Stimulated activated CD8-positive, alpha-beta memory T cell treated with anti-CD3 and anti-CD28 coated beads, Interleukin-15, amount 100 ng/mL, for 4 hours (primary cell): ENCODE measurements around the gene TSPAN3.
A peak's percentile ranks its signal among the peaks of the same experiment; 100 is the strongest.

Experiments used
- DNase-seq, 2 donors: peaks; one replicate each; pipeline ENCODE4 v3.0.0-alpha.2; 2020; ENCODE audit warnings: low read depth in 2 of 2

Gene TSPAN3

GRCh38 chr15:77070495-77071304 is at the start of gene TSPAN3:
Gene TSPAN3 (minus strand): TSS chr15:77071109. CDS start chr15:77070954, 155 bp downstream.
- DNase-seq, result peak; percentile 83 to 87

GRCh38 chr15:77120576-77120975 is 49.7 kb upstream of the TSPAN3 start:
- no peak for DNase-seq

GRCh38 chr15:77119446-77119845 is 48.5 kb upstream of the TSPAN3 start:
- DNase-seq, result no peak

- DNase-seq, result no peak
These were observed 48.0 kb upstream of the TSPAN3 start for GRCh38 chr15:77118882-77119321.

GRCh38 chr15:77115179-77115578 is 44.3 kb upstream of the TSPAN3 start:
- no peak for DNase-seq

GRCh38 chr15:77112838-77113504 is 42.1 kb upstream of the TSPAN3 start:
- no peak for DNase-seq

- DNase-seq, result no peak
These were observed 40.9 kb upstream of the TSPAN3 start for GRCh38 chr15:77111789-77112188.

- no peak for DNase-seq
These were observed 36.8 kb upstream of the TSPAN3 start for GRCh38 chr15:77107531-77108355.

- no peak for DNase-seq
These were observed 36.2 kb upstream of the TSPAN3 start for GRCh38 chr15:77107068-77107467.

- DNase-seq, result no peak
These were observed 33.2 kb upstream of the TSPAN3 start for GRCh38 chr15:77104155-77104554.

- no peak for DNase-seq
These were observed 29.0 kb upstream of the TSPAN3 start for GRCh38 chr15:77099741-77100463.

- no peak for DNase-seq
These were observed 27.7 kb upstream of the TSPAN3 start for GRCh38 chr15:77098572-77098971.

- no peak for DNase-seq
These were observed 27.0 kb upstream of the TSPAN3 start for GRCh38 chr15:77097921-77098320.

GRCh38 chr15:77097248-77097721 is 26.4 kb upstream of the TSPAN3 start:
- no peak for DNase-seq

- DNase-seq, result no peak
These were observed 25.6 kb upstream of the TSPAN3 start for GRCh38 chr15:77096541-77096940.

- DNase-seq, result no peak
These were observed 25.2 kb upstream of the TSPAN3 start for GRCh38 chr15:77096138-77096537.

GRCh38 chr15:77094397-77095030 is 23.6 kb upstream of the TSPAN3 start:
- no peak for DNase-seq

GRCh38 chr15:77093436-77093835 is 22.5 kb upstream of the TSPAN3 start:
- no peak for DNase-seq

GRCh38 chr15:77091097-77091496 is 20.2 kb upstream of the TSPAN3 start:
- DNase-seq, result no peak

- DNase-seq, result no peak
These were observed 16.3 kb upstream of the TSPAN3 start for GRCh38 chr15:77087213-77087612.

GRCh38 chr15:77085297-77085696 is 14.4 kb upstream of the TSPAN3 start:
- no peak for DNase-seq
